Measurements from ENCODE around the gene PATJ. TPM values are rescaled to one million over a fixed set of nuclear protein-coding genes. Genes with fewer than 3 reads are reported as not detected.
A peak's percentile ranks its signal among the peaks of the same experiment; 100 is the strongest.

Gene PATJ
- total RNA-seq, 1 donor from 2014 or later, result 6.0 TPM

DNA sequence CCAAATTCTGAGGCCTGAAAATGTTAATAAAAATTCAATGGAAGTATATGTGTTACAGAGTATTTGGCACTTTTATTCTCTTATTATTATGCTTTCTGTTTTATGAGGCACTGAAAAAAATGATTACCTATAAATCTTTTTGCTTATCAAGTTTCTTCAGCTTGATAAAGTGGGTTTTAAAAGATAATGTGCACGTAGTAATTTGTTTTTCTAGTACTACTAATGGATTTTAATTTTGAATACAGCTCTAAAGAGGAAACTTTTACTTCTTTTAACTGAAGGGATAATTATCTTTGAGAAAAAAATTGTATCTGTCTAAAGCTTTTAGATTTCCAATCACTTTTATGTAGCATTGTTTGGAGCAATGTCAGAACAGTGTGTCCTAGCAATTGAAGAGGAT lies 241.0 kb downstream of the PATJ start:
- no peak for DNase-seq (ENCODE audit: low read depth in 2 of 2)

DNA sequence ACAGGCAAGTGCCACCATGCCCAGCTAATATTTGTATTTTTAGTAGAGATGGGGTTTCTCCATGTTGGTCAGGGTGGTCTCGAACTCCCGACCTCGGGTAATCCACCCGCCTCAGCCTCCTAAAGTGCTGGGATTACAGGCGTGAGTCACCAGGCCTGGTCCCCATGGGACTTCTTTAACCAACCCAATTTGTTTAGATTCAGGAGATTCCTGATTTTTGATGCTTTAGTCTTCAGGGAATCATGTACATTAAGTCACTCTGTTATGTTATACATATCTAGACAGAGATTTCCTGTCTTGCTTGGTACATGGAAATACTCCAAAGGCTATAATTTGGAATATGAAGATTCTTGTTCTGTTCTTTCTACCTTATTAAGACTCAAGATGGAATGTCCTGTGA lies 250.0 kb downstream of the PATJ start:
- DNase-seq (ENCODE audit: low read depth in 2 of 2), result no peak

DNA sequence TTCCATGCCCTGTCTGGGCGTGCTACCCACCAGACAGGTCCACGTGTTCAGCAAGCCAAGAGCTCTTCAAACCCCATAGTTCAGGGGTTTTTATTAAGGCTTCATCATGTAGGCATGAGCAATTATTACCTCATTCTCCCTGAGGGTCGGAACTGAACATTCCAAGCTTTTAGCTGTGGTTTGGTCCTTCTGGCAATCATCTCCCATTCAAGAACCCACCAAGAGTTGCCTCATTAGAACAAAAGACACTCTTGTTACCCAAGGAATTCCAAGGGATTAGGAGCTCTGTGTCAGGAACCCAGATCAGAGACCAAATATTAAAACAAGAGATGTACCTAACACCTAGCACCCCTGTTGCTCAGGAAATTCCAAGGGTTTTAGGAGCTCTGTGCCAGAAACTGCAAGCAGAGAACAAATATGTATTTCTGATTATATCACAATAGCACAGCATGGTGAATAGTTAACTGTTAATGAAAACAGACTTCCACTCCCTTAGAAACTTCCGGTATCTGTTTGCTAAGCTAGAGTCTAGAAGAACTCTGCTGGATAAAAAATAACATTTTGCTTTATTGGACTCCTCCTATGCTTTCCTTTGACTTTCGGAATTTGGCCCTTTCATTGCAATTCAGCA lies 251.2 kb downstream of the PATJ start:
- no peak for DNase-seq (ENCODE audit: low read depth in 2 of 2)

DNA sequence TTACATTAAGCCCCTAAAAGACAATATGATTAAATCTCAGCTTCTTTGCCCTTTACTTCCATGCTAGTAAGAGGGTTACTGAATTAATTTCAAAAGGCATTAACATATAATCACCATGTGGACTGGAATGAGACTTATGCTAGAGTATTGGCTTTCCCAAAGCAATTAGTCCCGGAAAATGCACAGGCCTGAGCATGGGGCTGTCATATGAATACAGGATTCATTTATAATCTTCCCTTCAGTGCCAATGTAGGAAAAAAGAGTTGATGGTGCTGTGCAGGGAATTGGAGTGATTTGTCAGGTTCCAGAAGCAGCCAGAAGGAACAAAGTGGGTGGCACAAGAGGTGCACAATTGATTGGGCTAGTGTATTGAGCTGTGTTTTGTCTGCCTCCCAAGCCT lies 253.4 kb downstream of the PATJ start:
- DNase-seq (ENCODE audit: low read depth in 2 of 2), result no peak

DNA sequence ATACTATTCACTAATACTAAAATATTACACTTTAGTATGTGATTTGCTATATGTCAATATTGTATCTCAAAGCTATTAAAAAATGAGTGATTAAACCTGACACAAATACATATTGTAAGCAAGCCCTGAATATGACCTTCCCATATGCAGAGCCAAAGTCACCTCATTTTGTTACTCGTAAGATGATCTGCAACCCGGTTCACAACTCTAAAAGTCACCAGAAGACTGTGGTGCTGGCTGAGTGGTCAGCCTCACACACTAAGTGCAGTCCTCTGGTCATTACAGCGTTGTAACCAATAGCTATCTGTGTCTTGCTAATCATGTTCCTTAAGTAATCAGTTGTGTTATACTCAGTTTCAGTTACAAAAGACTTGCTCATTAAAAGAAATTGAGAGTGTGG lies 254.8 kb downstream of the PATJ start:
- DNase-seq (ENCODE audit: low read depth in 2 of 2), result no peak

DNA sequence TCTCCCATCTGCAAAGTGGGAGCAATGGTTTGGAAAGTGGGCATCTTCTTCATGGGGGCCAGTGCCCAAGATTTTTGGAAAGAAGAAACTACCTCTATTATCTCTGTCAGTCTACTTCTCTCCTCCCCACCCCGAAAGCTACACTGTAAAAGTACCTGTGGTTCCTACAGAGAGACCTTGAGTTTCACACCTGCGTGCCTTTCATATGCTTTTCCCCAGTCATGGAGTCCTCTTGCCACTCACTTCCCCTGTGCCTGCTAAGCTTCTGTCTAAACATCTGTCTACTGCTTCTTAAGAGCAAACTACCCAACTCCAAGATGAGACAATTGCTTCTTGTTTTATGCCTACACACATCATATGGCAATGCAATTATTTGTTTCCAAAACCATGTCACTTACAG lies 261.5 kb downstream of the PATJ start:
- no peak for DNase-seq (ENCODE audit: low read depth in 2 of 2)

DNA sequence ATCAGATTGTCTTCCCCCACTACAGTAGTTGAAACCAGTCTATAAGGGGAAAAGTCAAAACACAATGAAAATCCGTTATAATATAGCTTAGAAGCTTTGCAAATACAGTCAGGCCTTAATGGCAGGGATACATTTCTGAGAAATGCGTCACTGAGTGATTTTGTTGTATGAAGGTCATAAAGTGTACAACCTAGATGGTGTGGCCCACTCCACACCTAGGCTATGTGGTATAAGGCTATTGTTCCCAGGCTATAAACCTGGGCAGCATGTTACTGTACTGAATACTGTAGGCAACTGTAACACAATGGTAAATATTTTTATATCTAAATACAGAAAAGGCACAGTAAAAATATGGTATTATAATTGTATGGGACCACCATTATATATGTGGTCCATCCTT lies 264.4 kb downstream of the PATJ start:
- DNase-seq (ENCODE audit: low read depth in 2 of 2), result no peak

DNA sequence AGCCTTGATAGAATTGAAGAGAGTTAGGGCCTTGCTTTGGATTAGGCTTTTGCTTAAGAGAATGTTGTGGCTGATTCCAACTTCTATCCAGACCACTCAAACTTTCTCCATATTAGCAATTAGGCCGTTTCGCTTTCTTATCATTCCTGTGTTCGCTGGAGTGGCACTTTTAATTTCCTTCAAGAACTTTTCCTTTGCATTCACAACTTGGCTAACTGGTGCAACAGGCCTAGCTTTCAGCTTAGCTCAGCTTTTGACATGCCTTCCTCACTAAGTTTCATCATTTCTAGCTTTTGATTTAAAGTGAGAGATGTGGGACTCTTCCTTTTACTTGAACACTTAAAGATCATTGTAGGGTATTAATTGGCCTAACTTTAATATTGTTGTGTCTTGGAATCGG lies 268.7 kb downstream of the PATJ start:
- DNase-seq (ENCODE audit: low read depth in 2 of 2), result no peak

DNA sequence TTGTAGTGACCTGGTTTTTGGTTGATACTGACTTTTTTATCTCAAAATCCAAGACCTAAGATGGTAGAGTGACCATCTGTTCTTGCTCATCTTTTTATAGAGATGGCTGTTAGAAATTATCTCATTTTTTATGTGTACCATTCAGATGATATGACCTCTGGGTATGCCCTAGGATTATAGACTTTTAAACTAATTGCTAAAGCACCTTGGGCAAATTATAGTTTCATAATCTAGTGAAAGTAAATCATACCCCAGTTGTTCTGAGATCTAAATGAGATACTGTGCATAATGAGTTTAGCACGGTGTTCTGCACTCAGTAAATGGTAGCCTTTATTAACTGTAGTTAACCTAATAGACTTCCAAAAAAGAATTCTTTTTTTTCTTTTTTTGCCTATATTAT lies 269.8 kb downstream of the PATJ start:
- no peak for DNase-seq (ENCODE audit: low read depth in 2 of 2)

DNA sequence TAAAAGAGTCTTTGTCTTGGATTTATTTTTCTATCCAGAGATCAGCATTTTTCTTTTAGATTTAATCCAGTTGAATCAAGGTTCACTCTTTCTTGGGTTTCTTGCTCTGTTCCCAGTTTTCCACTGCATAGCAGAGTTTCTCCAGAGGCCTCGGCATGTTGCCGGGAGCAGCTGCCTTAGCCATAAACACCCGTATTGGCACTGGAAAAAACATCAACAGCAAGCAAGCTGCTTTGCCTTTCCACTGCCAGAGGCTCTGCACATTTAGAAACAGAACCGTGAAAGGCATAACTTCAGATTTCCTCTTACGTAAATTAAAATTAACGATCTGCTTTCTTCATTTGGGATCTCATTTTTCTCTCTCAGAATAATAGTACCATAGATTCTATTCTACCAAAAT lies 270.6 kb downstream of the PATJ start:
- DNase-seq (ENCODE audit: low read depth in 2 of 2), result no peak

DNA sequence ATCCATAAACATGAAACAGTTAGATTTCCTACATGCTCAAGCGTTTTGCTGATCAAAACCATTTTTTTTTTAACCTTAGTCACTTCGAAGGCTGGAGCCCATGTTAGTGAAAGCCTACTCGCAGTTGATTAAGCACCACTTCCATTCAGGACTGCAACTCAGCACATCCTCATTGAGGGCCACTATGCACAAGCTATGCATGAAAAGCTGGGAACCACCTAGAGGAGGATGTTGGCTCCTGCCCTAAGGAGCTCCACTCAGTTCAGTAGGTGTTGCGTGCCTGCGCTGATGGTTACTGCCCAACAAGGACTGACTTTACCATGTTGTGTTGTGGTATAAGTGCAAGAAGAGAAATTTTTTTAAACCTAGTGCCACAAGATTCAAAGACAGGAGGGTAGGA lies 271.0 kb downstream of the PATJ start:
- no peak for DNase-seq (ENCODE audit: low read depth in 2 of 2)

DNA sequence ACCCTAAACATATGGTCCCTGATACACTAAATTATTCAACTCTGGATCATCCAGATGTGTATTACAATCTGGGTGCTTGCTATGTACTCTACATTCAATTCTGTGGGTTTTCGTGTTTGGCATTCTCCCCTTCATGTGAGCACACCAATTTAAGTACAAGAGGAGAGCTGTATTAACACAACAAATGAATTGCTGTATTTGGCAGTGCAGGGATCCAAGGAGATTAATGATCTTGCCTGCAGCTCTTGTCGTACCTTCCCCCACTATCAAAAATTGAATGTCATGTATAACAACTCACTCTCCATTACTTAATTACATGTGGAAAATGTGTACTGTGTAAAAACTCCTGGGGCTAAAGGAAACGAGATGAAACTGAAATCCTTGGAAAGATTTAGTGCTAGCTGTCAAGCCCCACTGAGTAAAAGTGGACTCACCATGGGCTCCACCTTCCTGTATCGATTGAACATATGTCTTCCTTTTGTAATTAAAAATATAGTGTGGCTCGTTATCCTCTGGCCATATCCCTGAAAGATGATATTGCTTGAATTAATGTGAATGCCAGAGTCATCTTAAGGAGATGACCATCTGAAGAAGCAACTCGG lies 280.2 kb downstream of the PATJ start:
- no peak for DNase-seq (ENCODE audit: low read depth in 2 of 2)

DNA sequence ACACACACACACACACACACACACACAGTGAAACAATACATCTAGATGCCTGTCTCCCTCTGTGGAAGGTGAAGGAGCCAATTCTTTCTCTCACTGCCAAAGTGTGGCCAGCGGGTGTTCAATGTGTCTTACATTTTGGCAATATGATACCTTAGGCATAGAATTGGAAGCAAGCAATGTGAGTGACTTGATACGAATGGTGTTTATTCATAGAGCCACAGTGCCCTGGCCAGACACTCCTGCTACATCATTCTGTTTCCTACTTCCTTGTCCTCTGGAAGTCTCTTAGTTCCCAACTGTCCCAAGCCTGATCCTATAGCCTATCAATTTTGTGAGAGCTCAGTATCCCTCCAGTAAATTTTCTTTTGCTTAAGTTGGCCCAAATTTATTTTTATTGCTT lies 282.4 kb downstream of the PATJ start:
- no peak for DNase-seq (ENCODE audit: low read depth in 2 of 2)

DNA sequence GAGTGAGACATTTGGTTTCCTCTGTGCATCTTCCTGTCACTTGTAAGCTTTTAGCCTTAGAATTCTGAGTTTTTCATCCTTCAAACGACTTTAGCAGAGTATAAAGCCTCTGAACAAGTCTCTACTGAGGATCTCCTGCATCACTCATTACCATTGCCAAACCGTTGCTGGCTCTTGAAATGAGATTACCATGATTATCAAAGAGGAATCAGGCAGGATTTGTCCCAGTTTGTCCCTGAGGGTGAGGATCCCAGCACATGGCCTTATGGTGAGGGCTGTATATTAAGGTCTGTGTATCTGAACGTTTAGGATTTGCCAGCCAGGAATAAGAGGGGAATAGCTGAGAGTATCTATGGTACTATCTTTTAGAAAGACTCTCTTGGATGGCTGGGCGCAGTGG lies 282.9 kb downstream of the PATJ start:
- DNase-seq (ENCODE audit: low read depth in 2 of 2), result no peak

DNA sequence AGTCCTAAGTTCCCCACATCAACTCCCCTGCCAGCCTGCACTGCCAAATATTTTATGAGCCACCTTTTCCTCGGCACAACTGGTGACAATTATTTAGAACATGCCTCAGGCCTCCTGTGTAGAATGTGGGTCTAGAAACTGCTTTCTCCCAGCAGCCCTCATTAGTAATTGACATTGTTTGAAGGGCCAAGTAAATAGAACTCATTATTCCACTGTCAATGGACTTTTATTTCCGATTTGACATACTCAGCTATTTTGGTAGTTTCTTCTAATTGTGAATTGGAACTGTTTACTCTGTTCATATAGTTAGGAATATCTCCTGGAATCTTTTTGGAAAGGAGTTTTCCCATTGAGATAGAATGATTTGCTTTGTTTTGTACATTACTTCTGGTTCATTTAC lies 283.6 kb downstream of the PATJ start:
- DNase-seq (ENCODE audit: low read depth in 2 of 2), result no peak

DNA sequence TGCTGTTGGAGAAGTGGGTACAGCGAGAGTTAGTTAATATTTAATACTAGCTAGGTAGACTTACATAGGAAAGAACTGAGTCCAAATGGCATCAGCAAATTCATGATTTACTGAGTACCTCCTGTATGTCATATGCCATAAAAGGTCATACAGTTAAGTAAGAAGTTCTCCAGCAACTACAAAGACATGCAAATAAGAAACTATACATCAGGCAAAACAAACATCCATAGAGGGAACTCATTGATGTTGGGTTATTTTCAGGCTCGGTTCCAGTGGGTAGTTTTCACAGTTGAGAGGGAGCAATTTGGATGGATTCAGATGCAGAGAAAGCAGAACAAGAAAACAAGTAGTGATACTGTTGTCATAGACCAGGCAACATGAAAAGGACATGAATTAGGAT lies 287.4 kb downstream of the PATJ start:
- no peak for DNase-seq (ENCODE audit: low read depth in 2 of 2)

DNA sequence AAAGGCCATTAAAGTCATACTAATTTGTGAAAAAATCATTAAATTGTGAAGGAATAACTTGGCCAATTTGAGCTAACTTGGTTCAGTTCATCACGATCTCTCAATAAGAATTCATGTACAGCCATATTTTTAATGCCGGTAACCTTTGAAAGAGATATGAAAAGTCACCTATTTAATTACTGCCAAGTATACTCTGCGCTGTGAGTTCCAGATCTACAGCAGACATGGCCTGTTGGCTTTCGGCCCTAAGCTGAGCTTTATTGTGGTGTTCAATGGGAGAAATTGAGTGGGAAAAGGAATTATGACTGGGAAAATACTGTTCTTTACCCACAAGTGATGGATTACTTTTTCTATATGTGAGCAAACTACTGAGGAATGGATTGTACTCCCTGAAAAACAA lies 292.5 kb downstream of the PATJ start:
- DNase-seq (ENCODE audit: low read depth in 2 of 2), result no peak

DNA sequence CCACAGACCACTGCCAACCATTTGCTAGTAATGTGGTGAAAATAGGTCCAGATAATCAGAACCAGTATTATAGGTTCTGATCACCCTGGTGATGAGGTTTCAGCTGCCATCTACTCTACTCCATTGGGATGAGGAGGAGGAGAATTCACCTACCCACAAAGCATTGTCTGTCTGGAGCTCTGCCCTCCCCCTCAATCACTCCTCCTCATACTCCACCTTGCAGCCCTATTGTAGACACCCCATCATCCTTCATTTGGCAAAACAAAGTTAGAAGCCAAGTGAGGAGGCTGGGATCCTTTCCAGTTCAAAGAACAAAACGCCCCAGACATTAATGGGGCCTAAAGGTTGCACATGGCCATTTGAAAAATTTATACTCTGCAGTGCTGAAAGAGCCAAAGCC lies 295.0 kb downstream of the PATJ start:
- DNase-seq (ENCODE audit: low read depth in 2 of 2), result no peak

DNA sequence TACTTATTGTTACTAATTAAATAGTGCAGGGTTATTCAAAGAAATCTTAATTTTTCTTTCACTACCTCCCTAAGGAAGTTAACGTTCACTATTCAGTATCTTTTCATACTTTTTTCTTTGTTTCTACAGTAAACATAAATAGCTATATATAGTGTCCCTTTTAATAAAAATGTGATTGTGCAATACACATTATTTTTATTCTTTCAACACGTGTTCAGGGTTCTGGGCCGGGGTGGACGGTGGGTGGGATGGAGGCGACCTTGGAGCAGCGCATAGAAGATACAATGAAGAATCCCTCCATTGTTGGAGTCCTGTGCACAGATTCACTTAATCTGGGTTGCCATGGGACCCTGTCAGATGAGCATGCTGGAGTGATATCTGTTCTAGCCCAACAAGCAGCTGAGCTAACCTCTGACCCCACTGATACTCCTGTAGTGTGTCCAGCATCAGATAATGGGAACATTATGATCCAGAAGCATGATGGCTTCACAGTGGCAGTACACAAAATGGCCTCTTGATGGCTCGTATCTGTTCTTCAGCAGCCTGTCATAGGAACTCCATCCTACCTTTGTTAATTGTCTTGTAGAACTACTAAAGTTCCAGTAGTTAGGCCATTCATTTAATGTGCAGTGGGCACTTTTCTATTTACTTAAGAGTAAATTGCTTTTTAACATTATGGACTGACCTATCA lies 296.5 kb downstream of the PATJ start:
- no peak for DNase-seq (ENCODE audit: low read depth in 2 of 2)

DNA sequence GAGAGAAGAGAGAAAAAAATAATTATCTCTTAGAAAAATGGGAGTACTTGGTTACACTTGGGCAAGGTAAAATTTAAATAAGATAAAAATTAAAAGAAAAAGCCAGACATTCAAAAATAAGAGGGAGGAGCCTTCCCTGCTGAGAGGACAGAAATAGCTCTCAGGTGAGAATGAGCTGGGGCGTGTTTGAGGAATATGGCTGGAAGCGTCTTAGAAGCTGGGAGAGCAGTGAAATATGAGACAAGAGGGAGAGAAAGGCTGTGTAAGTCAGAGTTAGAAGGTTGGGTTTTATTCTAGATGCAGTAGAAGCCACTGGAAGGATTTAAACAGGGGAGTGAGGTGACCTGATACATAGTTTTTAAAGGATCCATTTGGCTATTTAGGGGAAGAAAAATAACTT lies 298.2 kb downstream of the PATJ start:
- DNase-seq (ENCODE audit: low read depth in 2 of 2), result no peak

DNA sequence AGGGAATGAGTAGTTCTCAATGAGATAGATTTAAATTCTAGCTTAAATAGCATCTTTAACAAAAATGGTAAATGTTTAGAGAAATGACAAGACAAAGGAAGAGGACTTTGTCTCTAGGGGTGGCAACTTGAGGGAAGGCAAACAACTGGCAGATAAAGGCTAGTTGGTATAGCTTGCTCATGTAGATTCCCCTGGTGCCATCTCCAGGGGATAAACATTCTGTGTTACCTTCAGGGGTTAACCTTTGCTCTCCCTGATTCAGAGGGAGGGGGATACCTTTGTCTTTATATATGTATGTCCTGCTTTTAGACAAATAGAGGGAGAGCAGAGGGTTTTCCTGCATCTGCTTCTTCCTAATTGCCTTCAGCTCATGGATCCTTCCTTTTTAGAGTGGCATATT lies 298.7 kb downstream of the PATJ start:
- DNase-seq (ENCODE audit: low read depth in 2 of 2), result no peak

DNA sequence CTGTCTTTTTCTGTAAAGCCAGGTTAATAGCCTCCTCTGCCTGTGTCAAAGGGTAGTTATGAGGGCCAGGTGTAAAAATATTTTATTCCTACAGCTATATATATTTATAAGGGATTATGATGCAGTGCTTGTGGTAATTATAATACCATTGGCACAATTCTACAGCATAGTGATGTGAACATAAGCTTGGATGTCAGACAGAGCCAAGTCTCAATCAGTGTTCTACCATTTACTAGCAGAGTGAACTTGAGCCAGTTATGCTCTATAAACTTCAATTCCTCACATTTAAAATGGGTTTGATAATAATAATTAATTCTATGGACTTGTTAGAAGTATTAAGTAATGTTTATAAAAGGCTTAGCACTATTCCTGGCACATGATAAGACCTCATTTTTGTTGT lies 300.9 kb downstream of the PATJ start:
- no peak for DNase-seq (ENCODE audit: low read depth in 2 of 2)

DNA sequence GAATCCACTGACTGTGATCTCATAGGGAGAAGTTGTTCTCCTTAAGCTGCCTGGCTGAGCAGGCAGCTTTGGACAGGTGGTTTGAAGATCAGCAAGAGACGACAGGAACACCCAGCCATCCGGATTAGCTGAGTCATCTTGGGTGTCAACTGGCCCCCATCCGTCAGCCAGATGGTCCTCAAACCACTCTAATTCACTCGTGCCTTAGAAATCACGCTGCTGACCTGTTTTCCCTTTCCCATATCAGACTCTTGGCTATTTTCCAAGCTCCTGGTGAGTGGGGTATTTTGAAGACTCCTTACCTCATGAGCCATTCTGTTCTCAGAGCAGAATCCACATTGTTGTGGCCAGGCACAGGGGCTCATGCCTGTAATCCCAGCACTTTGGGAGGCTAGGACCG lies 303.3 kb downstream of the PATJ start:
- DNase-seq (ENCODE audit: low read depth in 2 of 2), result peak; percentile 1 to 6
